Activated CD4-positive, alpha-beta T cell treated with anti-CD3 and anti-CD28 coated beads for 36 hours (primary cell): ENCODE results near the gene MPHOSPH8. TPM values are rescaled to one million over a fixed set of nuclear protein-coding genes. Genes with fewer than 3 reads are reported as not detected.
"Not testable (repeated sequence)": the region's sequence is repeated elsewhere in the genome, so short reads cannot be mapped to it uniquely, and the experiment has no call there.

Experiments used
- ATAC-seq: fragments of 200-7000 bp; cut with Tn5 transposase; one replicate; pipeline ENCODE4 v1.10.0; 2021; ENCODE audit warnings: mild to moderate bottlenecking, moderate library complexity
- CTCF ChIA-PET: fragments of 350-600 bp; sonication (Branson Sonifier 250); formaldehyde crosslinking; loops from one replicate; lab custom pipeline; 2021; ENCODE audit warnings: antibody characterized with exemption; lab: Charles Lee
- POLR2A ChIA-PET: fragments of 350-600 bp; sonication (Branson Sonifier 250); formaldehyde crosslinking; loops from one replicate; lab custom pipeline; 2021; ENCODE audit warnings: antibody characterized with exemption, inconsistent platforms; lab: Charles Lee
- DNase-seq: peaks from one replicate; pipeline ENCODE4 v3.0.0-alpha.2; 2020
- H3K27ac Mint-ChIP-seq: one replicate; pipeline ENCODE4 v1.8.0; 2021; ENCODE audit warnings: mixed read lengths
- H3K27me3 Mint-ChIP-seq: one replicate; pipeline ENCODE4 v1.8.0; 2021; ENCODE audit warnings: mixed read lengths
- H3K36me3 Mint-ChIP-seq: one replicate; pipeline ENCODE4 v1.8.0; 2021; ENCODE audit warnings: low read depth, mixed read lengths
- H3K4me1 Mint-ChIP-seq: one replicate; pipeline ENCODE4 v1.8.0; 2021; ENCODE audit warnings: mixed read lengths
- H3K4me3 Mint-ChIP-seq: one replicate; pipeline ENCODE4 v1.8.0; 2021; ENCODE audit warnings: mild to moderate bottlenecking, moderate library complexity, mixed read lengths
- H3K9me3 Mint-ChIP-seq: one replicate; pipeline ENCODE4 v1.8.0; 2021; ENCODE audit warnings: low read depth, mixed read lengths
- intact Hi-C, 2 experiments: fragments of 100-400 bp; cut with DNase I in 1 of 2; cut with micrococcal nuclease in 1 of 2; formaldehyde crosslinking; loops; one replicate each; pipeline versions ENCODE4 v1.14.2 to v1.15.1; 2022 to 2024; cut with DNase I, micrococcal nuclease
- total RNA-seq, 2 experiments: library from RNA; stranded (reverse); gene quantifications; one replicate each; pipeline ENCODE4 v1.2.3, GENCODE V29; 2021

The MPHOSPH8 gene
- total RNA-seq, 2 experiments from 2014 or later = 39.1 to 39.8 TPM

GRCh38 chr13:19685437-19685836, 52.0 kb downstream of the MPHOSPH8 start:
- no peak for ATAC-seq
- intact Hi-C loops = no loop called here
- CTCF ChIA-PET = interaction anchor here (0.6 kb wide), 1 partner anchor 131 kb away, joined by 3 read pairs; no protein-coding TSS in a partner anchor

GRCh38 chr13:19691447-19691846, 58.0 kb downstream of the MPHOSPH8 start:
- ATAC-seq, intact Hi-C loops, H3K27me3 Mint-ChIP-seq, CTCF ChIA-PET, H3K9me3 Mint-ChIP-seq, DNase-seq, H3K4me3 Mint-ChIP-seq, POLR2A ChIA-PET: not testable (repeated sequence)
- Mint-ChIP-seq H3K27ac (peak overlapping the region; percentile 20), H3K4me1 (peaks cover 14% of the 10 kb centered on the region), H3K36me3 (peaks cover 18% of the 10 kb centered on the region)

More at GRCh38 chr13:19685437-19685836, 52.0 kb downstream of the MPHOSPH8 start:
- Mint-ChIP-seq H3K36me3 (peaks cover 13% of the 10 kb centered on the region), H3K27me3 (no peaks in the 10 kb centered on the region), H3K4me1 (peaks cover 24% of the 10 kb centered on the region), H3K4me3 (no peak overlapping the region), H3K9me3 (no peaks in the 10 kb centered on the region), H3K27ac (no peak overlapping the region)
- POLR2A ChIA-PET = no interaction called here
- DNase-seq = no peak

- intact Hi-C loops = no loop called here
- Mint-ChIP-seq H3K27ac (no peak overlapping the region), H3K36me3 (peaks cover 19% of the 10 kb centered on the region), H3K4me3 (no peak overlapping the region), H3K4me1 (peaks cover 14% of the 10 kb centered on the region), H3K9me3 (no peaks in the 10 kb centered on the region), H3K27me3 (no peaks in the 10 kb centered on the region)
- POLR2A ChIA-PET = no interaction called here
- ATAC-seq = no peak
- CTCF ChIA-PET = no interaction called here
- no peak for DNase-seq
Measured at GRCh38 chr13:19695428-19695827, 62.0 kb downstream of the MPHOSPH8 start.

DNA sequence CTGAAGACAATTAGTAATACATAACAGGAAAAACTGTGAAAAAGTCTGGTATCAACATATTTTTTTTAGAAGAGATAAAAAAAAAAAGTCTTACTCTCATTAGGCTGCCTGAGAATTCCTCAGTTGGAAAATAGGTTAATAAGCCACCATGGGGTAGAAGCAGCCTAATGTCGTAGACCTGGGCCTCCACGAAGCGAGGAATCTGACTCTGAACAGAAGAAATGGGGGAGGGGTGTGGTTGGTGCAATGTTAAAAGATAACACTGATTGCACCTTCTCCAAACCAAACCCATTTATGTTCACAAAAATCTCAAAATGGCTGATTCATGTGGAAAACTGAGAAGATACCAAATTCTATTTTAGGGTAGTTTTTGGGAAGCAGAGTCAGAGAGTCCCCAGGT, 62.4 kb downstream of the MPHOSPH8 start:
- Mint-ChIP-seq H3K4me3 (no peak overlapping the region), H3K27ac (no peak overlapping the region), H3K27me3 (no peaks in the 10 kb centered on the region), H3K36me3 (peaks cover 21% of the 10 kb centered on the region), H3K9me3 (no peaks in the 10 kb centered on the region), H3K4me1 (peaks cover 12% of the 10 kb centered on the region)
- intact Hi-C loops = no loop called here
- ChIA-PET POLR2A (no interaction called here), CTCF (no interaction called here)
- ATAC-seq = no peak
- no peak for DNase-seq

DNA sequence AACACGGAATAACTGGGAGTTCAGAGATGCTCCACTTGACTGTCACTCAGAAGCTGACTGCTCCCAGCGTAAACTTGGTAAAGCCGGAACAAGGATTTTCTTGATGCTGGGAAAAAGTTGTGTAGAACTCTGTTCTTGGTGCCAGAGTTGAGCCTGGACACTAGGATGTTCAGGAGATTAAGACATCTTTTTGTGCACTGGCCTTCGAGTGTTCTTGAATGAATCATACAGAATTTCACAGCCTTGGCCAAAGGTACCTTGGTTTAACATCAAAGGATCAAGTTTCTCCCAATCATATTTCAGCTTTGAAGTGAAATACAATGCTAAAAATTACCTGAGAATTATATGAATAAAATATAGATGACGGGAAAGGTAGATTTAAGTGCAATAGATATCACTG, 67.5 kb downstream of the MPHOSPH8 start:
- not testable (repeated sequence) for H3K4me1 Mint-ChIP-seq, H3K27me3 Mint-ChIP-seq, H3K9me3 Mint-ChIP-seq

GRCh38 chr13:19701619-19702018, 68.2 kb downstream of the MPHOSPH8 start:
- CTCF ChIA-PET, H3K4me3 Mint-ChIP-seq, ATAC-seq, H3K4me1 Mint-ChIP-seq, POLR2A ChIA-PET, H3K9me3 Mint-ChIP-seq, H3K27ac Mint-ChIP-seq, H3K27me3 Mint-ChIP-seq, DNase-seq: not testable (repeated sequence)
- peaks cover 18% of the 10 kb centered on the region for H3K36me3 Mint-ChIP-seq
- intact Hi-C loops = loop anchor here in 1 of 2 experiments (5.0 kb wide), 1 partner anchor 499 kb away; no protein-coding TSS in a partner anchor

More for the DNA sequence above, 67.5 kb downstream of the MPHOSPH8 start:
- ATAC-seq, POLR2A ChIA-PET, H3K27ac Mint-ChIP-seq, H3K4me3 Mint-ChIP-seq, CTCF ChIA-PET, DNase-seq: not testable (repeated sequence)
- intact Hi-C loops = loop anchor here in 1 of 2 experiments (5.0 kb wide), 1 partner anchor 499 kb away; no protein-coding TSS in a partner anchor
- peaks cover 18% of the 10 kb centered on the region for H3K36me3 Mint-ChIP-seq

- H3K4me3 Mint-ChIP-seq, H3K27me3 Mint-ChIP-seq, H3K9me3 Mint-ChIP-seq, DNase-seq, ATAC-seq, POLR2A ChIA-PET, CTCF ChIA-PET, H3K27ac Mint-ChIP-seq, H3K4me1 Mint-ChIP-seq: not testable (repeated sequence)
- intact Hi-C loops = loop anchor here in 1 of 2 experiments (5.0 kb wide), 1 partner anchor 502 kb away; no protein-coding TSS in a partner anchor
- H3K36me3 Mint-ChIP-seq = peaks cover 16% of the 10 kb centered on the region
Measured at GRCh38 chr13:19704256-19704655, 70.8 kb downstream of the MPHOSPH8 start.

GRCh38 chr13:19709039-19709438, 75.6 kb downstream of the MPHOSPH8 start:
- H3K27me3 Mint-ChIP-seq, H3K27ac Mint-ChIP-seq, DNase-seq, H3K9me3 Mint-ChIP-seq, ATAC-seq, POLR2A ChIA-PET, CTCF ChIA-PET, H3K4me3 Mint-ChIP-seq, intact Hi-C loops: not testable (repeated sequence)
- Mint-ChIP-seq H3K4me1 (peaks cover 16% of the 10 kb centered on the region), H3K36me3 (peaks cover 17% of the 10 kb centered on the region)

- H3K27ac Mint-ChIP-seq, CTCF ChIA-PET, ATAC-seq, DNase-seq, H3K4me3 Mint-ChIP-seq, H3K27me3 Mint-ChIP-seq, H3K9me3 Mint-ChIP-seq, intact Hi-C loops, POLR2A ChIA-PET: not testable (repeated sequence)
- H3K4me1 Mint-ChIP-seq = peaks cover 22% of the 10 kb centered on the region
- peaks cover 22% of the 10 kb centered on the region for H3K36me3 Mint-ChIP-seq
Measured at GRCh38 chr13:19709782-19710181, 76.3 kb downstream of the MPHOSPH8 start.

GRCh38 chr13:19713186-19713965, 79.9 kb downstream of the MPHOSPH8 start:
- intact Hi-C loops = no loop called here
- Mint-ChIP-seq H3K27ac (peak overlapping the region; percentile 51), H3K4me3 (no peak overlapping the region), H3K36me3 (peaks cover 28% of the 10 kb centered on the region), H3K9me3 (no peaks in the 10 kb centered on the region), H3K4me1 (peaks cover 23% of the 10 kb centered on the region), H3K27me3 (no peaks in the 10 kb centered on the region)
- ATAC-seq = peak; percentile 97
- POLR2A ChIA-PET = no interaction called here
- peak; percentile 22 for DNase-seq
- CTCF ChIA-PET = no interaction called here

DNA sequence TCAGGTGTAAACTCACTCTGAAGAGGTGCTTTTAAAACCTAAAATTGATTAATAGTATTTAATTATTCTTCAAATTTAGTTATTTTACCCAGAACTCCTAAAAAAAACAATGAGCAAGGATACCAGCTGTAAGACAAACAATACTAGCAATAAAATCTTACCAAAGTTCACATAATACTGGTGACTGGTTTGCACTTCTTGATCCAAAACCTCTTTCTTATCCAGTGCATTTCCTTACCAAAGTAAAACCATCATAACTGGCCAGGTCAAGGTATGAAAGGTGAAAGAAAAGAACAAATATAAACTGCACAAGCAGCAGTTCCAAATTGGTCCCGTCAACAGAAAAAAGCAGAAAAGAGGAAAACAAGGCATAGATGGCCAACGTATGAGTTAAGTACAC, 86.6 kb downstream of the MPHOSPH8 start:
- peaks cover 7% of the 10 kb centered on the region for H3K4me1 Mint-ChIP-seq
- H3K27ac Mint-ChIP-seq = no peak overlapping the region
- ChIA-PET CTCF (interaction anchor here (1.4 kb wide), 1 partner anchor 8 kb away, joined by 3 read pairs; no protein-coding TSS in a partner anchor), POLR2A (interaction anchor here (0.6 kb wide), 1 partner anchor 17 kb away, joined by 3 read pairs; no protein-coding TSS in a partner anchor)
- peaks cover 18% of the 10 kb centered on the region for H3K36me3 Mint-ChIP-seq
- intact Hi-C loops = no loop called here
- H3K27me3 Mint-ChIP-seq = no peaks in the 10 kb centered on the region
- no peak for ATAC-seq
- H3K4me3 Mint-ChIP-seq = no peak overlapping the region
- no peaks in the 10 kb centered on the region for H3K9me3 Mint-ChIP-seq
- no peak for DNase-seq
